T-helper 22 cell (primary cell): Measurements from ENCODE around the gene MTUS2.

Experiments
- DNase-seq: peaks from one replicate; pipeline ENCODE4 v3.0.0-alpha.2; 2020; ENCODE audit warnings: low read depth

The MTUS2 gene

DNA sequence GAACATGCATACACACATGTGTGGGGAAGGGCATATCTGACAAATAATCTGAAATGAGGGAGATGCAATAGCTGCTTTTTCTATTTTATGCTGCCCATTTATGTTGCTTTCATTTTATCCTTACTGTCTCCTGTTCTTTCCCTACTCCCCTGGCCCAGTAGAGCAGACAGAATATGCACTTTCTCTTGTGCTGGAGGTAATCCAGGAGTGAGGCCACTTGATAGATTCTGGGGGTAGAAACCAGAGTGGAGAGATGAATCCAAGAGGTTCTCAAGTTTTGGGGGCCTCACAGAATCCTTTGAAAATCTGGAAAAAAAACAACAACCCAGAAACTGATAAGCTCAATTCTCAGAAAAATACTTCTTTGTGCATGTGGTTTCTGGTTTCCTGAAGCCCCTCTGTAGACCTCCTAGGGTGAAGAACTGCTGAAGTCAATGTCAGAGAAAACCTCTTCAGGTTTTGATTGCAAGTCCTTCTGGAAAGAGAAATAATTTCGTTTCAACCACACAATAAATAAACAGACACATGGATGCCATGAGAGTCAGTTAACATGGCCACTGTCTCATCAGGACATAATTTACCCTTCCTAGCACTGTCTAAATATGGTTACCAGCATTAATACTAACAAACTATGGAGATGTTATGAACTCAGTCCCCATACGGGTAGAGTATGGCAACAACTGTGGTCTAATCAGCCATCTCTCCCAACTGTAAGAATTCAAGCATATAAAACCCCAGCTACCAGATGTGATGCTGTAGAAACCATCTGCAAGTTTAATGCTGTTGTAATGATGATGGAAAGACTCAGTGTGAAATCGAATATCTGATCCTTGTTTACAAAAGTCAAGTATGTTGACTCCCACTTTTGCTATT lies 419.8 kb downstream of the MTUS2 start:
- DNase-seq = no peak

- DNase-seq = no peak
These were observed 434.7 kb downstream of the MTUS2 start for GRCh38 chr13:29254626-29255370.

DNA sequence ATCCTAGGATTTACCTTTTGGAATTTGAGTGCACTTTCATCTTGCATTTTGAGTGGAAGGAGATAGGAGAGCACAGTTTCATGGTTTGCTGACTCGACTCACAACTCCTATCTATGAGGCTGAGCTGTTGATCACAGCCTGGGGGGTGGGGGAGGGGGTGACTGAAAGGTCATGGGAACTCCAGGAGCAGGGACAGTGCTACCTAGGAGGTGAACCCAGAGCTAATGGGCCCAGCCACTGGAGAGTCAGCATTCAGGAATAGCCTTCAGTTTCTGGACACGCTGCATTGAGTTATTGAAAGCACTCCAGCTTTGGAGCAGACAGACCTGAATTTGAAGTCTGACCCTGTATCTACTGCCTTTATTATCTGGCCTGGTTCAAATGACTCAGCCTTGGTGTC lies 435.4 kb downstream of the MTUS2 start:
- DNase-seq = no peak

DNA sequence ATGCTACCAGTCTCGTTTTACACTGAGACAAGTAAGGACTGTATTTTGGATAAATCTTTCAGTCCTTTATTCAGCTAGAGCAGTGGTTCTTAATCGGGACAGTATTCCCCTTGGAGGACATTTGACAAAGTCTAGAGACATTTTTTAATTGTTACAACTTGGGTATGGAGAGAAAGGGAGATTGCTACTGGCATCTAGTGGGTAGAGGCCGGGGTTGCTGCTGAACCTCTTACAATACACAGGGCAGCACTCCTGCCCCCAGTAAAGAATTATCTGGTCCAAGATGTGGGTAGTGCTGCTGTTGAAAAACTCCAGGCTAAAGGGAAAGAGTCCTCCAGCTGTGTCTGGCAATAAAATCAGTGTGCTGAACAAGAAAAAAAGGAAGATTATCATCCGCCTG lies 440.5 kb downstream of the MTUS2 start:
- DNase-seq = no peak

DNA sequence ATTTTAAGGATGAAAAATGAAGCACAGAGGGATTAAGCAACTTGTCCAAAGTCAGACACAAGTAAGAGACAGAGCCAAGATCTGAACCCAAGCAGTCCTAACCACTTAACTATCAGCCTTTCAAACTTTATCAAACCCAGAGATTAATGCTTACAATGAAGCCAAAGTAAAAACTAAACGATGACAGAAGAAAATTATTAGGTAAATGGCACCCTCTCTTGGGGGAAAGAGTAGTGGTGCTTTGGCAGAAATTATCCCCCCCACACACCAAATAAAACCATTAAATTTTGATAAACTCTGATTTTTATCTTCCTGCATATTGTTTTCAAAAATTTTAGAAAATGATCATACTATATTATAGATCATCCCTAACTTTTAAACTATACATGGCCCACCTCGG lies 446.1 kb downstream of the MTUS2 start:
- DNase-seq = no peak

GRCh38 chr13:29266756-29267733 lies 446.9 kb downstream of the MTUS2 start:
- no peak for DNase-seq

DNA sequence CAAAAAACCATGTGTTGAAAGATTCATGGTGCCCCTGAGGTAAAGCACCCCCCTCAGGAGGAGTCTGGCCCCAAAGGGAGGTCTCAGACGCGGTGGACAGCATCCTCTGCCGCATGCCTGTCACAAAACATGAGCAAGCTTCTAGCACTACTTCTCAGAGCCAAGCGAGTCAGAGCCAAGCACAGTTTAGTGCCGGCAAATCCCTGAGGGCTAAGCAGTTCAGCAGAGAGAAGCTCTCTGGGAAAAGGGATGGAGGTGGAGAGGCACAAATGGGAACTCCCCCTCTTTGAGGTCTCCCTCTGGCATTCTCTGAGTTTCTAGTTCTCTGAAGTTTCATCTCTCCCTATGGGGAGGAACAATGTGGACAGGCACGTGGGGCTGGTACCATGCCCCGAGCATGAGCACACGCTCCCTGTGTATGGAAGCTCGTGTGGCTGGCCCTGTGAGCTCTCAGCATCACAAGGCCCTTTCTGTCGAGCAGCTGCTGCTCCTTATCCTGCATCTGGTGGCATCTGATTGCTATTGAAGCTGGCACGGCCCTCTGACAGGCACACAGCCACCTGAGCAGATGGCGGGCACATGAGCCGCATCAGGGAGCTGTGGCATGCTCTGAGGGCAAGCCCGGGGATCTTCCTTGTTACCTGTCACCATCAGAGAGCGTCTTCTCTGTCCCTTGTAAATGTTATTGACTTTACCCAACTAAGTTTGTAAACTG lies 450.3 kb downstream of the MTUS2 start:
- no peak for DNase-seq

DNA sequence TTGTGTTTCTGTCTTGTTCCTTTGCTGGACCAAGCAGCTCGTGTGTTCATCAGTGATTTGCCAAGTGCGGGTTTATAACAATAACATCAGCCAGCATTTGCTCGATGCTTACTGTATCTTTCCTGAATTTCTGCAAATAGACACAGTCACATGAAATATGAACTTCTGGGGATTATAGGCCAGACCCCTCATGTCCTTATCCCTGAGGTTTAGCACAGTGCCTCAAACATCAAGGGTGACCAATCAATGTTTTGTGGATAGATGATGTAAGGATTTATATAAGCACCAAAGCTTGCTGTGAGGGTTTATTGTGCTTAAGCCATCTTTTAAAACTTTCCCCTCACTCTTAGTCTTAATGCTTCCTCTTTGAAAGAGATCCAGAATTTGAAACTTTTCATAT lies 451.5 kb downstream of the MTUS2 start:
- DNase-seq = no peak

DNA sequence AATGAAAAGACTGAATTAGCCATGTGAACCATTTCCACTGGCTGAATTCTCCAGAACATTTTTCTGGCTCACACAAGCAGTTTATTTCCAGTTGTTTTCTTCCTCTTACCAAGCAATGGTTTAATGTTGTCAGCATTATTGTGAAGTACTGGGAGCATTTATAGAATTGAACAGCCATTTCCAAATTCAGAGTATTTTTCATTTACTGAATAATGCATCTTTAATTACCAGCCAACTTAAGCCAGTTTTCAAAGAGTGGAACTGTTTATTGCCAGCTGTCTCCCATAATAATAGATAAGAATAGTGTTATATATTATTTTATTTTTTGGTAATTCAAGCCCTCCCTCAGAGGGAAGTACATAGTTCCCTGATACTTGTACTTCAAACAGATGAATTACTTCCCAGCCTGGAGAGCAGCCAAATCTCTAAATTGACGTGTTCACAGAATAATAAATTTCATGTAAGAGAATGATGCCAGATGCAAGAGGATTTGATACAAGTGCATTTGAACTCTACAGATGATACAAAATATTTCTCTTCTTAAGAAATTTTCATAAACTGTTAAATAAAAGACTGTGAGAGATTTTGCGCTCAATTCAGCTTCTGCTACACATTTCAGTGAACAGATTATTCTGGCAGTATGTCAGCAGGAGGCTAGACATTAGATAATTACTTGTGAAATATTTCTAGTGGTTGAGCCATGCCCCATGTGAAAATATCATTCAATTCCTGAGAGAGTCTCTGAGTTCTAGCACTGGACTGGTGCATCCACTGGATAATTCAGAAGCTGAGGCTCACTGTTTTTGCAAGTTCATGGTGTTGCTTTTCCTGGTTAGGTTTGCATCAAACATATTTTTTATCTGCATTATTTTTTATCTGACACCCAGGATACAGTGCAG lies 459.5 kb downstream of the MTUS2 start:
- DNase-seq = no peak

- DNase-seq = no peak
These were observed 461.9 kb downstream of the MTUS2 start for GRCh38 chr13:29281932-29282495.

GRCh38 chr13:29284726-29285125 lies 464.6 kb downstream of the MTUS2 start:
- DNase-seq = no peak

DNA sequence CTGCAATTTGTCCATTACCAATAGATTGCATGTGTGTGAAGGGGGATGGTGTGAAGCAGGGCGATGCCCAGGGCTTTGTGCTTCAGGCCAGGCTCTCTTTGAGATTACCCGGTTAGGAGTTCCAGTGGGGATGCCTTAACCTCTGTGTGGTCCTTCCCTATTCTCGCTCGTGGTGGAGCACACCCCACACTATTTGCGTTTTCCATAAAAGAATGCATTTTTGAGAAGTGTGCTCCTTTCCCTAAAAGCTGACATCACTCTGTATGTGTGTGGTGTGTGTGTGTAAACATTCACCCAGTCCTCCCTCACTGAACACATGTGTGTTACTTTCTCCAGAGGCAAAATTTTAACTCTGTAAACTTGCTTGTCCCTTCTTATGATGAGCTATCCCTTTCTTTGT lies 467.1 kb downstream of the MTUS2 start:
- DNase-seq = no peak

GRCh38 chr13:29292045-29292444 lies 471.9 kb downstream of the MTUS2 start:
- no peak for DNase-seq

DNA sequence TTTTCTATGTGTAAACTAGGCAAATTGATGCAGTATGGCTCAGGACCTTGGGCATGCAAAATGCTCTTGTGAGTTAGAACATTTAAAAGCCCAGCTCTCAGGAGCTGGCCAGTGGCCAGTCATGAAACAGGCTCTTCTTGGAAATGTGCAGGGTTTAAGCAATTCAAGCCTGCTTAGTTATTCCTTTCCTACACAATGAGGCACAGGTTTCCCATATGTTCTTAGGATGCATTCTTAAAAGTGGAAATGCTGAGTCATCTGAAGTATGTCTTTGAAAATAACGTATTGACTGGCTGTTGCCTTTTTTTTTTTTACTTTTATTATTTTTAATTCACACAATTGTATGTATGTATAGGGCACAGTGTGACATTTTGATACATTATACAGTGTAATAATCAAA lies 474.7 kb downstream of the MTUS2 start:
- DNase-seq = no peak

GRCh38 chr13:29301027-29301426 lies 480.9 kb downstream of the MTUS2 start:
- no peak for DNase-seq

- DNase-seq = no peak
These were observed 484.0 kb downstream of the MTUS2 start for GRCh38 chr13:29304148-29304547.

GRCh38 chr13:29310806-29311205 lies 490.7 kb downstream of the MTUS2 start:
- DNase-seq = no peak

- no peak for DNase-seq
These were observed 495.7 kb downstream of the MTUS2 start for GRCh38 chr13:29315847-29316246.

- DNase-seq = no peak
These were observed 497.7 kb downstream of the MTUS2 start for GRCh38 chr13:29317828-29318227.

- no peak for DNase-seq
These were observed 498.6 kb downstream of the MTUS2 start for GRCh38 chr13:29318741-29319140.
